HCT116 (cell line): ENCODE measurements around the gene PARVA. TPM values are rescaled to one million over a fixed set of nuclear protein-coding genes. Genes with fewer than 3 reads are reported as not detected.

Source experiments
- ATAC-seq: fragments of 200-7000 bp; cut with Tn5 transposase; 2 replicates; pipeline ENCODE4 v1.9.1; 2020; ENCODE audit warnings: mild to moderate bottlenecking, moderate library complexity
- BruUV-seq: library from RNA; stranded (reverse); fragments of 400-500 nt; replicated peaks from 2 replicates; lab custom pipeline; 2021; lab: Mats Ljungman, UMichigan
- CTCF ChIA-PET: fragments of 300-600 bp; sonication (Branson Sonifier 250); formaldehyde crosslinking; loops from one replicate; lab custom pipeline; 2021; ENCODE audit warnings: antibody characterized with exemption; lab: Charles Lee
- POLR2A ChIA-PET: fragments of 300-600, 350-600 bp; sonication (Branson Sonifier 250); formaldehyde crosslinking; loops from one replicate; lab custom pipeline; 2021; ENCODE audit warnings: antibody characterized with exemption; lab: Charles Lee
- RAD21 ChIA-PET, 2 experiments: fragments of 300-600 bp; sonication (Branson Sonifier 250); formaldehyde crosslinking; loops; one replicate each; lab custom pipeline; 2023; ENCODE audit warnings: low total read pairs in 2 of 2; ENCODE audit not compliant: uncharacterized antibody in 2 of 2, unreplicated experiment in 2 of 2, low non-redundant PET in 1 of 2; lab: Charles Lee
- DNase-seq: peaks from one replicate; pipeline ENCODE4 v3.0.0-alpha.2; 2010; ENCODE audit warnings: low read depth, low spot score
- H2AFZ ChIP-seq: fragments of 200-600 bp; shearing (Covaris generic), sonication (generic); 2 replicates; pipeline ENCODE4 v1.6.1; 2017; ENCODE audit warnings: low read depth, mixed run types, mixed read lengths, antibody characterized with exemption, low read length; ENCODE audit not compliant: poor library complexity, severe bottlenecking
- H3K27ac ChIP-seq: 2 replicates; pipeline ENCODE4 v1.5.1; 2012; ENCODE audit warnings: low read depth, low read length
- H3K27me3 ChIP-seq: fragments of 200-600 bp; sonication (generic); 2 replicates; pipeline ENCODE4 v1.6.1; 2016; ENCODE audit warnings: mixed run types, low read length, mixed read lengths; ENCODE audit not compliant: insufficient read depth
- H3K36me3 ChIP-seq, 2 experiments: fragments of 200-500 bp in 1 of 2; fragments of 200-600 bp in 1 of 2; sonication (Bioruptor generic) in 1 of 2; sonication (generic) in 1 of 2; 2 replicates each; pipeline versions ENCODE4 v1.5.1 to v1.6.1; 2014 to 2016; ENCODE audit warnings: low read length in 2 of 2, inconsistent platforms in 1 of 2, mixed read lengths in 1 of 2, mixed run types in 1 of 2; ENCODE audit not compliant: insufficient read depth in 2 of 2, control insufficient read depth in 1 of 2
- H3K4me1 ChIP-seq, 2 experiments: fragments of 200-600 bp in 1 of 2; sonication (generic) in 1 of 2; 2 replicates each; pipeline versions ENCODE4 v1.5.1 to v1.6.1; 2012 to 2017; ENCODE audit warnings: low read length in 2 of 2, inconsistent platforms in 1 of 2, mild to moderate bottlenecking in 1 of 2, mixed read lengths in 1 of 2, mixed run types in 1 of 2, moderate library complexity in 1 of 2; ENCODE audit not compliant: insufficient read depth in 2 of 2, control insufficient read depth in 1 of 2
- H3K4me2 ChIP-seq: fragments of 200-600 bp; sonication (generic); 2 replicates; pipeline ENCODE4 v1.6.1; 2017; ENCODE audit warnings: mixed run types, low read length, mixed read lengths
- H3K4me3 ChIP-seq, 2 experiments: fragments of 200-600 bp in 1 of 2; sonication (generic) in 1 of 2; replicated peaks in 1 of 2; 2 replicates each; pipeline ENCODE4 v1.5.1; 2011 to 2016; ENCODE audit warnings: low read length in 2 of 2, control low read depth in 1 of 2, low read depth in 1 of 2, mild to moderate bottlenecking in 1 of 2, mixed read lengths in 1 of 2, mixed run types in 1 of 2
- H3K79me2 ChIP-seq: fragments of 200-600 bp; sonication (generic); 2 replicates; pipeline ENCODE4 v1.6.1; 2017; ENCODE audit warnings: mild to moderate bottlenecking, mixed run types, low read length, moderate library complexity, mixed read lengths; ENCODE audit not compliant: insufficient read depth
- H3K9ac ChIP-seq: fragments of 200-600 bp; sonication (generic); 2 replicates; pipeline ENCODE4 v1.6.1; 2016; ENCODE audit warnings: low read length, mixed read lengths
- H3K9me2 ChIP-seq: fragments of 200-600 bp; sonication (generic), shearing (Covaris generic); 2 replicates; pipeline ENCODE4 v1.6.1; 2017; ENCODE audit warnings: mixed run types, mild to moderate bottlenecking, moderate library complexity; ENCODE audit not compliant: insufficient read depth
- H3K9me3 ChIP-seq, 2 experiments: fragments of 200-500 bp in 1 of 2; fragments of 200-600 bp in 1 of 2; sonication (Bioruptor generic) in 1 of 2; sonication (generic) in 1 of 2; 2 replicates each; pipeline ENCODE4 v1.6.1; 2014 to 2017; ENCODE audit warnings: low read length in 2 of 2, mixed read lengths in 2 of 2, inconsistent platforms in 1 of 2, low read depth in 1 of 2, mild to moderate bottlenecking in 1 of 2, mixed run types in 1 of 2, moderate library complexity in 1 of 2; ENCODE audit not compliant: control insufficient read depth in 1 of 2, insufficient read depth in 1 of 2
- H4K20me1 ChIP-seq: fragments of 200-600 bp; sonication (generic), shearing (Covaris generic); 2 replicates; pipeline ENCODE4 v1.6.1; 2017; ENCODE audit warnings: mixed run types, mild to moderate bottlenecking, moderate library complexity; ENCODE audit not compliant: insufficient read depth
- ATF3 ChIP-seq: IDR thresholded peaks from 2 replicates; pipeline ENCODE4 v1.6.1; 2012
- EGR1 ChIP-seq: IDR thresholded peaks from 2 replicates; pipeline ENCODE4 v1.6.1; 2012; ENCODE audit warnings: low read depth
- EZH2phosphoT487 ChIP-seq: fragments of 200-600 bp; IDR thresholded peaks from 2 replicates; pipeline ENCODE4 v1.6.1; 2018; ENCODE audit warnings: antibody characterized with exemption, borderline replicate concordance
- FOSL1 ChIP-seq: IDR thresholded peaks from 2 replicates; pipeline ENCODE4 v1.6.1; 2012; ENCODE audit warnings: low read depth
- JUND ChIP-seq: IDR thresholded peaks from 2 replicates; pipeline ENCODE4 v1.6.1; 2012
- MAX ChIP-seq: IDR thresholded peaks from 2 replicates; pipeline ENCODE4 v1.6.1; 2012
- POLR2A ChIP-seq: IDR thresholded peaks from 2 replicates; pipeline ENCODE4 v1.7.0; 2011; ENCODE audit warnings: borderline replicate concordance; ENCODE audit not compliant: insufficient read depth, insufficient read length; ENCODE audit errors: extremely low read depth
- RAD21 ChIP-seq: IDR thresholded peaks from 2 replicates; pipeline ENCODE4 v1.6.1; 2012; ENCODE audit warnings: low read depth, mild to moderate bottlenecking
- SP1 ChIP-seq: IDR thresholded peaks from 2 replicates; pipeline ENCODE4 v1.6.1; 2012; ENCODE audit warnings: low read depth
- SRF ChIP-seq: IDR thresholded peaks from 2 replicates; pipeline ENCODE4 v1.6.1; 2012; ENCODE audit warnings: low read depth
- TCF7L2 ChIP-seq: IDR thresholded peaks from 2 replicates; pipeline ENCODE4 v1.7.0; 2011; ENCODE audit warnings: borderline replicate concordance, inconsistent platforms; ENCODE audit not compliant: insufficient read depth, insufficient read length; ENCODE audit errors: extremely low read depth
- YY1 ChIP-seq: IDR thresholded peaks from 2 replicates; pipeline ENCODE4 v1.6.1; 2011; ENCODE audit warnings: low read length, low read depth, moderate library complexity, mild to moderate bottlenecking; ENCODE audit not compliant: insufficient replicate concordance; ENCODE audit errors: extremely low read depth
- ZBTB33 ChIP-seq: IDR thresholded peaks from 2 replicates; pipeline ENCODE4 v1.6.1; 2011; ENCODE audit warnings: mild to moderate bottlenecking, low read length, moderate library complexity; ENCODE audit not compliant: insufficient replicate concordance; ENCODE audit errors: extremely low read depth
- intact Hi-C: fragments of 100-400 bp; cut with micrococcal nuclease; formaldehyde crosslinking; loops from 2 replicates; pipeline ENCODE4 v1.10.0; 2022
- total RNA-seq: library from RNA; stranded (reverse); gene quantifications from one replicate; pipeline ENCODE4 v1.2.1, GENCODE V29; 2021; ENCODE audit not compliant: unreplicated experiment

PARVA gene
- total RNA-seq, 1 experiment from 2014 or later = 18.4 TPM

GRCh38 chr11:12432507-12432906 lies 55.1 kb downstream of the PARVA start:
- no peak overlapping the region for H3K9ac ChIP-seq
- intact Hi-C loops = no loop called here
- H3K9me2 ChIP-seq = no peaks in the 10 kb centered on the region
- no peaks in the 10 kb centered on the region for H3K36me3 ChIP-seq
- POLR2A ChIA-PET = no interaction called here
- no peaks in the 10 kb centered on the region for H3K79me2 ChIP-seq
- ATAC-seq = no peak
- RAD21 ChIA-PET = no interaction called here
- no peak overlapping the region for H3K27ac ChIP-seq
- no peak overlapping the region for H3K4me2 ChIP-seq
- no peak overlapping the region for H3K4me3 ChIP-seq
- CTCF ChIA-PET = no interaction called here
- TF ChIP-seq ZBTB33 = no peak
- no peak for TF ChIP-seq MAX
- TF ChIP-seq RAD21 = no peak
- no peak for TF ChIP-seq TCF7L2
- TF ChIP-seq FOSL1 = no peak
- no peak for TF ChIP-seq YY1
- TF ChIP-seq EGR1 = no peak
- TF ChIP-seq SP1 = no peak
- no peak for TF ChIP-seq JUND
- no peak for TF ChIP-seq SRF
- no peak for TF ChIP-seq POLR2A
- TF ChIP-seq EZH2phosphoT487 = no peak
- TF ChIP-seq ATF3 = no peak
- no peaks in the 10 kb centered on the region for H3K9me3 ChIP-seq
- no TSS peak for BruUV-seq
- no peak overlapping the region for H2AFZ ChIP-seq
- no peak for DNase-seq
- H3K27me3 ChIP-seq = no peaks in the 10 kb centered on the region
- peaks cover 8 to 13% of the 10 kb centered on the region in 2 experiments; a peak in 3 of 4 replicates for H3K4me1 ChIP-seq
- no peaks in the 10 kb centered on the region for H4K20me1 ChIP-seq
